GM18870 (cell line): ENCODE measurements around the gene AFAP1.

Source experiments
- ATAC-seq: cut with Tn5 transposase; IDR thresholded peaks from one replicate; pipeline ENCODE4 v1.9.1; 2021; ENCODE audit warnings: moderate library complexity; ENCODE audit not compliant: unreplicated experiment

AFAP1 gene

GRCh38 chr4:7732263-7732662 lies 207.4 kb downstream of the AFAP1 start:
- no peak for ATAC-seq

- ATAC-seq: no peak
These were observed 208.2 kb downstream of the AFAP1 start for GRCh38 chr4:7731437-7731836.

GRCh38 chr4:7727749-7728148 lies 211.9 kb downstream of the AFAP1 start:
- no peak for ATAC-seq

- ATAC-seq: no peak
These were observed 212.8 kb downstream of the AFAP1 start for GRCh38 chr4:7726665-7727413.

GRCh38 chr4:7725951-7726350 lies 213.7 kb downstream of the AFAP1 start:
- ATAC-seq: no peak

GRCh38 chr4:7723625-7724024 lies 216.0 kb downstream of the AFAP1 start:
- no peak for ATAC-seq

- ATAC-seq: no peak
These were observed 216.8 kb downstream of the AFAP1 start for GRCh38 chr4:7722766-7723387.

GRCh38 chr4:7721984-7722551 lies 217.6 kb downstream of the AFAP1 start:
- no peak for ATAC-seq

GRCh38 chr4:7719354-7720174 lies 220.1 kb downstream of the AFAP1 start:
- ATAC-seq: no peak

- no peak for ATAC-seq
These were observed 221.6 kb downstream of the AFAP1 start for GRCh38 chr4:7717946-7718490.

GRCh38 chr4:7717161-7717560 lies 222.5 kb downstream of the AFAP1 start:
- ATAC-seq: no peak

GRCh38 chr4:7716010-7716721 lies 223.5 kb downstream of the AFAP1 start:
- ATAC-seq: no peak

GRCh38 chr4:7715271-7716009 lies 224.2 kb downstream of the AFAP1 start:
- ATAC-seq: no peak

GRCh38 chr4:7714738-7715137 lies 224.9 kb downstream of the AFAP1 start:
- no peak for ATAC-seq

- no peak for ATAC-seq
These were observed 225.5 kb downstream of the AFAP1 start for GRCh38 chr4:7714176-7714575.

GRCh38 chr4:7713757-7714156 lies 225.9 kb downstream of the AFAP1 start:
- ATAC-seq: no peak

GRCh38 chr4:7712021-7712671 lies 227.5 kb downstream of the AFAP1 start:
- no peak for ATAC-seq

GRCh38 chr4:7711307-7711963 lies 228.2 kb downstream of the AFAP1 start:
- no peak for ATAC-seq
